SKM-1 (cell line): ENCODE measurements around the gene CDNF.
"Not testable (repeated sequence)": the region's sequence is repeated elsewhere in the genome, so short reads cannot be mapped to it uniquely, and the experiment has no call there.

Experiments
- DNase-seq: peaks from one replicate; lab custom pipeline; 2025; ENCODE audit not compliant: unreplicated experiment; lab: John Stamatoyannopoulos, UW

The CDNF gene

DNA sequence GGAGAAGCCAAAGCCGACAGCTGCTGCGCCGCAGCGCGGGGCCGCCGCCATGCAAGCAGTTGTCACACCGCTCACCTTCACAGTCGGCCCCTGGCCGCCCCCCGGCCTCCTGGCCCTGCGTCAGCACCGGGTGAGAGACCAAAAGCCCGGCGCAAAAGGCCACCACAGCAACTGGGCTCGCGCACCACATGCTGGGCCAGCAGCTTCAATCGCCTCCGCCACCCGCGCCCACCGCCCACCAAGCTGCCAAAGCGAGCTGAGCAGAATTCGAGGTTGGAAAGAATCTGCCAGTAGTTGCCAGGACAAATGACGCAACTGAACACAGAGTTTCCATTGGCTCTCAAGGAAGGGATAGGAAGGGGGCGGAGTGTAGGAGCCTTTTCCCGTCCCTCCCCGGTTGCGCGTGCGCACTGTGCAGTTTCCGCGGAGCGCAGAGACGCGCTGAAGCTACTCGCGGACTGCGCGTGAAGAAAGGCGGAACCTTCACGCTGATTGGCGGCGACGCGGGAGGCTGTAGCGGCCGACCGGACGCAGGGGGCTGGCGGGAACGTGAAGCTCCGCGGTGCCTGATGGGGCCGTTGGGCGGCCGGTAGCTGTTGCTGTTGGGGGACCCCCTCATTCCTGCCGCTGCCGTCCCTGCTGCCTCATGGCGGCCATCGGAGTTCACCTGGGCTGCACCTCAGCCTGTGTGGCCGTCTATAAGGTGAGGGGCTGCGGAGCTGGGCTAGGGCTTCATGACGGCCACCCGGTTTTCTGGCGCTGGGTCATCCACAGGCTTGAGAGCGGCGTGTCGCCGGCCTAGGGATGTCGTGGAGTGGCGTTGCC is at the start of gene CDNF, which contains the start of the genes HSPA14 and MSANTD7:
Gene CDNF (minus strand): TSS at position 281 of the 825 bp plus-strand sequence. CDS start 91 bp downstream, at position 190.
Gene HSPA14 (plus strand): TSS at position 550 of the 825 bp plus-strand sequence. CDS start 97 bp downstream, at position 647.
Gene MSANTD7 (plus strand): TSS at position 550 of the 825 bp plus-strand sequence. CDS start 3,979 bp downstream, outside the sequence.
- DNase-seq: peak; percentile 89

DNA sequence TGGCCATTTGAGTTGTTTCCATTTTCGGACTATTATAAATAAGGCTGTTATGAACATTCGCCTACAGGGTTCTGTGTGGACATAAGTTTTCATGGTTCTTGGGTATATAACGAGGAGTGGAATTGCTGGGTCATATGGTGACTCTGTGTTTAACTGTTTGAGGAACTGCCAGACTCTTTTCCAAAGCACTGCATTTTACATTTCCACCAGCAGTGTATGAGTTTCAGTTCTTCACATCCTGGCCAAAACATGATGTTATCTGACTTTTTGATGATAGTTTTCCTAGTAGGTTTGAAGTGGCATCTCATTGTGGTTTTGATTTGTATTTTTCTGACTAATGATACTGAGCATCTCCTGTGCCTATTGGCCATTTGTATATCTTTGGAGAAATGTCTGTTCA is 46.2 kb upstream of the CDNF start:
- DNase-seq: no peak

- DNase-seq: no peak
Observed at GRCh38 chr10:14880229-14880628, 42.4 kb upstream of the CDNF start.

GRCh38 chr10:14879928-14880193 is 42.0 kb upstream of the CDNF start:
- DNase-seq: no peak

DNA sequence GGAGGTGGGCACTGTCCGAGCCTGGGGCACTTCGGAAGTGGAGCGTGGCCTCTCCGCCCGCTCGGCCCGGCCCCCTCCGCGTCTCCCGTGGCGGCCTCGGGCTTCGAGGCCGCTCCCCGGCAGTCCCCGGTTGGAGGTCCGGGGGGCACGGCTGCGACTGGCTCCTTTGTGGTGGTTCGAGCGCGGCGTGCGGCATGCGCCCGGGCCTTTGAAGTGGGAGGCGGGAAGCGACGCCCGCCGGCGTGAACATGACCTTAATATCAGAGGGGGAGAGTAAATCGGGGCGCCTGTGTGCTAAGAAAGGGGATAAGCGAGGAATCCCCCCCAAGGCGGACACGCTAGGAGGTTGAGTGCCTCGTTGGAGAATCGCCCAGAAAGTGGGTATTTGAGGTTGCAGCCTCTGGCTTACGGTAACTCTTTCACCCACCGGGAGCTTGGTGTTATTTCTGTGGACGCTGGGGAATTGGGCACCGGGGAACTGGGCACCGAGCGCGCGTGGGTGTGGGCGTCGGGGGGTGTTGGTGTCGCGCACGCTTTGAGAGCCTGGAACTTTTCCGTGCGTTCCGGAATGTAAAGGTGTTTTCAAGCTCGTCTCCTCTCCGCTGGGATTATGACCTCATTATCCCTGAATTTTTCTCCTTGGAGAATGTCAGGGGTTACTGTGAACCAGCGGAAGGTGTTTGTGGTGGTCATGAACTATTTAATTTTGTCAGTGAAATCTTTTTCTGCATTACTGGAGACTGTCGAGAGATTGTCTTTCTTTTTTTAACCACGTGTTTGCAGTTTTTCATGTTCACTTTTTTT is 41.5 kb upstream of the CDNF start:
- DNase-seq: no peak

- DNase-seq: peak; percentile 31
Observed at GRCh38 chr10:14878266-14879123, 40.7 kb upstream of the CDNF start, which contains the start of gene SUV39H2. Gene SUV39H2 (plus strand): TSS chr10:14878866. CDS start chr10:14878889, 23 bp downstream.

- DNase-seq: no peak
Observed at GRCh38 chr10:14876764-14877163, 38.9 kb upstream of the CDNF start.

DNA sequence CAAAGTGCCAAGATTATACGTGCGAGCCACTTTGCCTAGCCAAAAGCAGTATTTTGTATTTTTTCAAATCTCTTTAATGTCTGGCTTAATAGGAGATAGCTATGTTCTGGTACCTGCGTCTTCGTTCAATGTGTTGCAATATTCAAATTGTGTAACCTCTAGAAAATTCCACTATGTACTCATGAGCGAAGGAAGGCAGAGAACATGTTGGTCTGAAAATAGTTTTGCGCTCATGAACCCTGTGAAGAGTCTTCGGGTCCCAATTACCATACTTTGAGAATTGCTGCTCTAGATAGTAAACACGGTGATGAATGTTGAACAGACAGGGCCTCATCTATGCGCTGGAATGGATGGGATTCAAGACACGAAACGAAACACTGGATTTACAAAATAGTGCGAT is 38.1 kb upstream of the CDNF start:
- DNase-seq: no peak

DNA sequence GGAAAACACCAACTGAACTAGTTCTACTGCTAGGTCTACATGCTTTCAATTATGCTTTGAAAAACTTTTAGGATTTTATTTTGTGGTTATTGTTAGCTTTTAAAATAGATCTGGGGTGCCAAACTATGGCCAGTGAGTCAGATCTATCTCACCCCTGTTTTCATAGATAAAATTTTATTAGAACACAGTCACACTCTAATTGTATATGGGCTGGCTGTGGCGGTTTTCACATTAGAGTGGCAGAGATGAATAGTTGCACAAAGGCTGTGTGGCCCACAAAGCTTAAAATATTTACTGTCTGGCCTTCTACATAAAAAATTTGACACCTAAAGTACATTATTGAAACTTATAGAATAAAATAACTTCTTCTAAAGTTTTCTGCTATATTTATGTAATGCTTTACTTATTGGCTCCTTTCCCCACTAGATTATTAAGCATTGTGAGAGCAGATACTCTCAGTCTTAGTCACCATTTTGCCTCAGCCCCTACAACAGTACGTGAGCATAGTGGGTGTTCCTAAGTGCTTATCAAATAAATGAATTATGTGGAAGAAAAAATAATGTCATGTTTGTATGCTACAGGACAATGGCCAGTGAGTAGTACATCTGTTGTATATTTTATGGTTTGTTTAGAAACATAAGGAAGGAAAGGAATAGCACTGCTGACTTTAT is 35.4 kb upstream of the CDNF start:
- DNase-seq: no peak

DNA sequence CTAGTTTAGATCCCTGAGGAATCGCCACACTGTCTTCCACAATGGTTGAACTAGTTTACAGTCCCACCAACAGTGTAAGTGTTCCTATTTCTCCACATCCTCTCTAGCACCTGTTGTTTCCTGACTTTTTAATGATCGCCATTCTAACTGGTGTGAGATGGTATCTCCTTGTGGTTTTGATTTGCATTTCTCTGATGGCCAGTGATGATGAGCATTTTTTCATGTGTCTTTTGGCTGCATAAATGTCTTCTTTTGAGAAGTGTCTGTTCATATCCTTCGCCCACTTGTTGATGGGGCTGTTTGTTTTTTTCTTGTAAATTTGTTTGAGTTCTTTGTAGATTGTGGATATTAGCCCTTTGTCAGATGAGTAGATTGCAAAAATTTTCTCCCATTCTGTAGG is 27.0 kb upstream of the CDNF start:
- not testable (repeated sequence) for DNase-seq

- DNase-seq: not testable (repeated sequence)
Observed at GRCh38 chr10:14864466-14864865, 26.6 kb upstream of the CDNF start.

DNA sequence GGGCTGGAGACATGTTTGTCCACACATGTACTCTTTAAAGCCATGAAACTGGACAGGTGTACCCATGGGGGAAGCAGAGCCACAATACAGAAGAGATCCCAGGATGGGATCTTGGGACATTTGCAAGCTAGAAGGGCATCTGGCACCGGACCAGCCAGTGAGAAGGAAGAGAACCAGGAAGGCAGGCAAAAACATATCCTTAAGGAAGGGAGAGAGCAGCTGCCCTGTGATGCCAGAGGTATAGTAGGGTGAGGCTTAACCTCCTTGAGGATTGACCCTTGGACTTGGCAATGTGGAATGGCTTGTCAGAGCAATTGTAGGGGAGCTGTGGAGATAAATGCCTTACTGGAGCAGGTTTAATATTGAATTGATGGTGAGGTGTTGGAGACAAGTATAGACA is 23.0 kb upstream of the CDNF start:
- no peak for DNase-seq

- DNase-seq: no peak
Observed at GRCh38 chr10:14859775-14860174, 21.9 kb upstream of the CDNF start.

GRCh38 chr10:14859043-14859442 is 21.2 kb upstream of the CDNF start:
- DNase-seq: no peak

GRCh38 chr10:14858338-14858960 is 20.6 kb upstream of the CDNF start:
- no peak for DNase-seq

DNA sequence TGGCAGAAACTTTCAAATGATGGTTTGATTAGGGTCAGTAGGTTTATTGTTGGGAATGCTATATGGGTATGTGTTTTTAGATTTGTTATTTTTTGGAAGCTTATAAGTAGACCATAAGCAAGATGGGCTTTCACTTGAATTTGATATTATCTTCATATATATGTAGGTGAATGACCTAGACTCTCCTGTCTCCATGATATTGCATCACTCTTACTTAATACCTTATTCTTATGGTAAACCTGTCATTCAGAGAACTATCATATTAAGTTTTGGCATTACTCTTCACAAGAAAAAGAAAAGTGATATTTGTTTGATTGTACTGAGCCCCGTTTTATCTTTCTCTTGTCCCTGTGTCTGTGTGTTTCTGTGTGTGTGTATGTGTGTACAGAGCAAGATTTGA is 17.6 kb upstream of the CDNF start:
- no peak for DNase-seq

DNA sequence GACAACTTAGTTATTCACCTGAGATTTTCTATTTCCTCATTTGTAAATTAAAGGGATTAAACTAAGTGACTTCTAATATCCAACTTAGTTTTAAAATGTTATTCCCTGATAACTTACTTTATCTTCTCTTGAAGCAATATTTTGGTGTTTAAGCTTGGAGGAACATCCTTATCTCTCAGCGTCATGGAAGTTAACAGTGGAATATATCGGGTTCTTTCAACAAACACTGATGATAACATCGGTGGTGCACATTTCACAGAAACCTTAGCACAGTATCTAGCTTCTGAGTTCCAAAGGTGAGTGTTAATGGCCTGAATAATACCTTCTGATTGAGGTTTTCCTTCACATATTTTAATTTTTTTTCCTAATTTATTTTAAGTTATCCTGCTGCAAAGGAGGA is 14.4 kb upstream of the CDNF start:
- no peak for DNase-seq

DNA sequence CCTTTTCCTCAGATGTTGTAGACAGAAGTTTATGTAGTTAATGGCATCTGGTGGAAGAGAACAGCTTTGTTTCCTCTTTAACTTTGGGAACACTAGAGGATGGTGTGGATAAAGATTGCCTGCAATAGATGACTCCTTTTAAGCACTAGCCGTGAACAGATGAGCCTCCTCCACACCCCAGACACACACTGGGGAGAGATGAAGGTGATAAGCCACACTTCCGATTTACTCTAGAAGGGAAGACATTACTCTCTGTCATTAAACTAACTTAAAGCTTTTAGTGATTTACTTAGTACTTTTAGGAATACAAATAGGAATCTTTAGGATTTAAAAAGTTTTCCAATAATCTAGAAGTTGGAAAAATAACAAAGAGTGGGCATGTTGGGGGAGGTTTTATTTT is 7.1 kb upstream of the CDNF start:
- no peak for DNase-seq

- DNase-seq: no peak
Observed at GRCh38 chr10:14843327-14843988, 5.6 kb upstream of the CDNF start.

DNA sequence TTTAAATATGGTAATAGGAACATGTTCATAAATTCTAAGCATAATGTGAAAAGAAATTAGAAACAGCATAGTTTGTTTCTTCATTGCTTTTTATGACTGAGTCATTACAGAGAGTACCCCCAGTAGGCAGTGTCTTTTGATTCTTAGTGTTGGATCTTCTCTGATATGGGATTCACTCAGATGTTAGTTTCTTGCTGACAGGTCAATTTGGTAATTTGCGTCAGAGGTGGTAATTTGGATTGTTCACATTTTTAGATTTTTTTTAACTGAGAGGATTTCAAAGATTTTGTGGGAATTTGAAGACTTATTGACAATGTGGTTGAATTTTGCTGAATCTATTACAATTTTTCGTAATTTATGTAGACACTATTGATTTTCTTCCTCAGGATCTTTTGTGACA is 2.3 kb upstream of the CDNF start:
- DNase-seq: no peak
